GM23338 (cell line): ENCODE data around the gene UQCC3.

Experiments used
- CTCF ChIP-seq, 2 experiments: fragments of 200-600 bp in 1 of 2; sonication (generic) in 1 of 2; conservative IDR thresholded peaks; 2 replicates each; pipeline versions ENCODE4 v1.5.1 to v1.6.1; 2016 to 2017; ENCODE audit warnings: antibody characterized with exemption in 2 of 2, low read depth in 2 of 2, mild to moderate bottlenecking in 2 of 2, moderate library complexity in 1 of 2
- EZH2 ChIP-seq: fragments of 200-600 bp; sonication (generic); IDR thresholded peaks from one replicate; pipeline ENCODE4 v1.8.0; 2017; ENCODE audit warnings: antibody characterized with exemption, mild to moderate bottlenecking, low read depth; ENCODE audit not compliant: unreplicated experiment
- POLR2AphosphoS5 ChIP-seq: IDR thresholded peaks from 2 replicates; pipeline ENCODE4 v1.6.1; 2016; ENCODE audit warnings: antibody characterized with exemption, low read depth
- TF ChIP-seq, protein P1 (sequence below): IDR thresholded peaks from one replicate; pipeline ENCODE4 v1.6.1; 2018; ENCODE audit warnings: antibody characterized with exemption; ENCODE audit not compliant: unreplicated experiment

DNA sequence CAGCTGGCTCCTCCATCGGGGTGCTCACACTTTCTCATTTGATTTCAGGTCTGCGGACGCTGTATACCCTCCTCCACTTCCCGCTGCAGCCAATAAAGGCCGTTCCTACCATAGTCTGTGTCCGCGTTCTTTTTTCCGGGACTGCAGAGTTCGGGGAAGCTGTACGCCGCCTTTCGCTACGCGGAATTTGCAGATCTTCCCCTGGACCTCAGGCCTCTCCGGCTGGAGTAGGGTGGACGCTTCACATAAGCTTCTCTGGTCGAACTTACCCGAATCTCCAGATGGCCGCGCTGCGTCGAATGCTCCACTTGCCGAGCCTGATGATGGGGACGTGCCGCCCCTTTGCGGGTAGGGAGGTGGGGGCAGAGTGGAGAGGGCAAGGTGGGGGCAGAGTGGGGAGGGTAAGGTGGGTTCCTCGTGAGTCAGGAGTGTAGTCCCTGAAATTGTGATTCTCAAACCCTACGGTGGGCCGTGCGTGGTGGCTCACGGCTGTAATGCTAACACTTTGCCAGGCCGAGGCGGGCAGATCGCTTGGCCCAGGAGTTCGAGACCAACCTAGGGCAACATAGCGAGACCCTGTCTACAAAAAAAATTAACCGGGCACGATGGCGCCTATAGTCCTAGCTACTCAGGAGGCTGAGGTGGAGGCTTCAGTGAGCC, 5.7 kb upstream of the UQCC3 start:
- TF ChIP-seq CTCF (conservative IDR thresholded peaks at IDR 0.05; ENCODE audit: low read depth in 2 of 2) (no peak), EZH2 (no peak), POLR2AphosphoS5 (no peak)
- TF ChIP-seq, protein P1, sequence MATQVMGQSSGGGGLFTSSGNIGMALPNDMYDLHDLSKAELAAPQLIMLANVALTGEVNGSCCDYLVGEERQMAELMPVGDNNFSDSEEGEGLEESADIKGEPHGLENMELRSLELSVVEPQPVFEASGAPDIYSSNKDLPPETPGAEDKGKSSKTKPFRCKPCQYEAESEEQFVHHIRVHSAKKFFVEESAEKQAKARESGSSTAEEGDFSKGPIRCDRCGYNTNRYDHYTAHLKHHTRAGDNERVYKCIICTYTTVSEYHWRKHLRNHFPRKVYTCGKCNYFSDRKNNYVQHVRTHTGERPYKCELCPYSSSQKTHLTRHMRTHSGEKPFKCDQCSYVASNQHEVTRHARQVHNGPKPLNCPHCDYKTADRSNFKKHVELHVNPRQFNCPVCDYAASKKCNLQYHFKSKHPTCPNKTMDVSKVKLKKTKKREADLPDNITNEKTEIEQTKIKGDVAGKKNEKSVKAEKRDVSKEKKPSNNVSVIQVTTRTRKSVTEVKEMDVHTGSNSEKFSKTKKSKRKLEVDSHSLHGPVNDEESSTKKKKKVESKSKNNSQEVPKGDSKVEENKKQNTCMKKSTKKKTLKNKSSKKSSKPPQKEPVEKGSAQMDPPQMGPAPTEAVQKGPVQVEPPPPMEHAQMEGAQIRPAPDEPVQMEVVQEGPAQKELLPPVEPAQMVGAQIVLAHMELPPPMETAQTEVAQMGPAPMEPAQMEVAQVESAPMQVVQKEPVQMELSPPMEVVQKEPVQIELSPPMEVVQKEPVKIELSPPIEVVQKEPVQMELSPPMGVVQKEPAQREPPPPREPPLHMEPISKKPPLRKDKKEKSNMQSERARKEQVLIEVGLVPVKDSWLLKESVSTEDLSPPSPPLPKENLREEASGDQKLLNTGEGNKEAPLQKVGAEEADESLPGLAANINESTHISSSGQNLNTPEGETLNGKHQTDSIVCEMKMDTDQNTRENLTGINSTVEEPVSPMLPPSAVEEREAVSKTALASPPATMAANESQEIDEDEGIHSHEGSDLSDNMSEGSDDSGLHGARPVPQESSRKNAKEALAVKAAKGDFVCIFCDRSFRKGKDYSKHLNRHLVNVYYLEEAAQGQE: no peak
